K562 (cell line): ENCODE data around the gene PRKAR2B. TPM values are rescaled to one million over a fixed set of nuclear protein-coding genes. Genes with fewer than 3 reads are reported as not detected.
A peak's percentile ranks its signal among the peaks of the same experiment; 100 is the strongest.

Source experiments
- BRF1 ChIP-seq: IDR thresholded peaks from 3 replicates; pipeline ENCODE4 v1.6.1; 2011; ENCODE audit warnings: borderline replicate concordance, mild to moderate bottlenecking; ENCODE audit not compliant: insufficient read length; ENCODE audit errors: extremely low read depth
- CBFA2T3 ChIP-seq: fragments of 450-650 bp; IDR thresholded peaks from 2 replicates; pipeline ENCODE4 v1.6.1; 2017
- GTF2A2 ChIP-seq: IDR thresholded peaks from 2 replicates; pipeline ENCODE4 v1.6.1; 2016; ENCODE audit warnings: mild to moderate bottlenecking, missing genetic modification characterization, missing compliant biosample characterization
- KAT2B ChIP-seq: IDR thresholded peaks from one replicate; pipeline ENCODE4 v1.6.1; 2012; ENCODE audit warnings: low read depth, mild to moderate bottlenecking, control low read depth, inconsistent platforms, low read length, moderate library complexity
- MXI1 ChIP-seq: IDR thresholded peaks from 2 replicates; pipeline ENCODE4 v1.6.1; 2011; ENCODE audit warnings: low read depth, mild to moderate bottlenecking, improper control_type of control experiment, low read length
- NFE2 ChIP-seq: IDR thresholded peaks from 2 replicates; pipeline ENCODE4 v1.6.1; 2014; ENCODE audit warnings: antibody characterized with exemption, low read depth
- PTTG1 ChIP-seq: fragments of 450-650 bp; IDR thresholded peaks from 2 replicates; pipeline ENCODE4 v1.6.1; 2016; ENCODE audit warnings: low read depth, mild to moderate bottlenecking, missing genetic modification characterization, missing compliant biosample characterization
- PURB ChIP-seq: sonication (generic); formaldehyde crosslinking; IDR thresholded peaks from 2 replicates; pipeline ENCODE4 v1.9.0; 2021; ENCODE audit warnings: low read depth, mild to moderate bottlenecking, missing genetic modification reagents
- SRSF7 ChIP-seq: fragments of 200-400 bp; formaldehyde crosslinking; optimal IDR thresholded peaks from 2 replicates; pipeline ENCODE3; 2017; ENCODE audit warnings: mild to moderate bottlenecking, low read depth, low read length
- STAT5B ChIP-seq: fragments of 250-450 bp; sonication (Bioruptor Pico); IDR thresholded peaks from 2 replicates; pipeline ENCODE4 v1.8.0; 2021; ENCODE audit warnings: mild to moderate bottlenecking, inconsistent platforms
- TAF15 ChIP-seq: fragments of 200-400 bp; formaldehyde crosslinking; IDR thresholded peaks from 2 replicates; pipeline ENCODE4 v1.6.1; 2017; ENCODE audit warnings: mild to moderate bottlenecking, low read depth, low read length, moderate library complexity
- TSC22D4 ChIP-seq: fragments of 450-650 bp; IDR thresholded peaks from 2 replicates; pipeline ENCODE4 v1.6.1; 2016; ENCODE audit warnings: missing genetic modification characterization, missing biosample characterization, control low read depth
- USF1 ChIP-seq: sonication (generic); formaldehyde crosslinking; IDR thresholded peaks from 2 replicates; pipeline ENCODE4 v1.9.0; 2022; ENCODE audit warnings: mild to moderate bottlenecking, missing genetic modification reagents
- ZBTB7A ChIP-seq: IDR thresholded peaks from 2 replicates; pipeline ENCODE4 v1.6.1; 2011; ENCODE audit warnings: low read depth, mild to moderate bottlenecking, low read length, moderate library complexity, borderline replicate concordance; ENCODE audit not compliant: control insufficient read depth
- ZC3H11A ChIP-seq: IDR thresholded peaks from 2 replicates; pipeline ENCODE4 v1.6.1; 2012; ENCODE audit warnings: low read depth, low read length, improper control_type of control experiment
- ZFPM2 ChIP-seq: fragments of 250-450 bp; sonication (Bioruptor Pico); IDR thresholded peaks from 2 replicates; pipeline ENCODE4 v1.5.1; 2022; ENCODE audit warnings: mild to moderate bottlenecking
- ZKSCAN8 ChIP-seq: fragments of 200-800 bp; sonication (Bioruptor generic); IDR thresholded peaks from 2 replicates; pipeline ENCODE4 v1.6.1; 2016; ENCODE audit warnings: missing genetic modification characterization, missing compliant biosample characterization
- ZNF699 ChIP-seq: fragments of 250-450 bp; sonication (Bioruptor Pico); IDR thresholded peaks from 2 replicates; pipeline ENCODE4 v1.8.0; 2021; ENCODE audit warnings: mild to moderate bottlenecking, moderate library complexity; ENCODE audit not compliant: insufficient replicate concordance
- polyA plus RNA-seq, 8 experiments: library from polyadenylated mRNA; depleted of rRNA in 4 of 8; stranded (reverse) in 5 of 8; unstranded in 3 of 8; fragments of >200 nt; fragmentation: Nextera tagmentation in 2 of 8; fragmentation: Illumina TruSeq in 1 of 8; extraction: Ambion mirVana in 2 of 8; extraction: Trizol in 1 of 8; gene quantifications; 2 replicates each; pipeline versions ENCODE4 v1.2.1 to v1.2.3, GENCODE V29; 2011 to 2014; ENCODE audit warnings: inconsistent platforms in 1 of 8, missing spikeins in 1 of 8
- total RNA-seq, 7 experiments: library from RNA; depleted of rRNA in 6 of 7; stranded (reverse); fragments of >200 nt in 6 of 7; fragmentation: Illumina TruSeq in 2 of 7; extraction: Trizol in 2 of 7; gene quantifications; 2 replicates each; pipeline versions ENCODE4 v1.2.1 to v1.2.3, GENCODE V29; 2011 to 2021; ENCODE audit warnings: low replicate concordance in 1 of 7
- TF ChIP-seq, protein P1 (sequence below): fragments of 250-450 bp; sonication (Bioruptor Pico); IDR thresholded peaks from 2 replicates; pipeline ENCODE4 v1.5.0; 2021; ENCODE audit warnings: mild to moderate bottlenecking, moderate library complexity
- TF ChIP-seq, protein P2 (sequence below): sonication (generic); formaldehyde crosslinking; IDR thresholded peaks from 2 replicates; pipeline ENCODE4 v1.8.0; 2022; ENCODE audit warnings: mild to moderate bottlenecking, low read depth, missing genetic modification reagents

Gene PRKAR2B
- total and polyA plus RNA-seq, 9 of the 15 experiments (the other 6 are each of a cell fraction or from before 2014, with no cell fraction given) = 59.0 to 173 (median 129) TPM

DNA sequence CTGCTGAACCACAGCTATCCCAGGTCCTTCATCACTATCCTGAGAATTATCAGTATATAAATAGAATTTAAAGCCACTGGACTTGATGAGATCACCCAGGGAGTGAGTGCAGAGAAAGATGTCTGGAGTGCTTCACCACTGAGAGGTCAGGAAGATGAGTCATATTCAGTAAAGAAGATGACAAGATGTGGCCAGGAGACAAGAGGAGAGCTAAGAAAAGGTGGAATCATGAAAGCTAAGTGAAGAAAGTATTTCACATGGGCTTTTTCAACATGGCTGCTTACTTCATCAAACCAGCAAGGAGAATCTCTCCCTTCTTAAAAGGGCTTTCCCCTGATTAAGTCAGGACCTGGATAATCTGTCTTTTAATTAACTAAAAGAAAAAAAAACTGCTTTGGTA is 9.1 kb upstream of the PRKAR2B start (continued):
- TF ChIP-seq SRSF7 (no peak), ZC3H11A (no peak), CBFA2T3 (peak; percentile 92), USF1 (CRISPR knock-in tag) (no peak), ZFPM2 (CRISPR knock-in tag) (no peak), GTF2A2 (tag) (no peak), ZBTB7A (no peak), KAT2B (no peak), TAF15 (no peak), BRF1 (no peak), STAT5B (CRISPR knock-in tag) (no peak), ZKSCAN8 (CRISPR knock-in tag) (no peak), ZNF699 (CRISPR knock-in tag) (no peak), PTTG1 (tag) (no peak), TSC22D4 (tag) (no peak), NFE2 (peak; percentile 76), PURB (CRISPR knock-in tag) (no peak), MXI1 (no peak)
- TF ChIP-seq, protein P1, sequence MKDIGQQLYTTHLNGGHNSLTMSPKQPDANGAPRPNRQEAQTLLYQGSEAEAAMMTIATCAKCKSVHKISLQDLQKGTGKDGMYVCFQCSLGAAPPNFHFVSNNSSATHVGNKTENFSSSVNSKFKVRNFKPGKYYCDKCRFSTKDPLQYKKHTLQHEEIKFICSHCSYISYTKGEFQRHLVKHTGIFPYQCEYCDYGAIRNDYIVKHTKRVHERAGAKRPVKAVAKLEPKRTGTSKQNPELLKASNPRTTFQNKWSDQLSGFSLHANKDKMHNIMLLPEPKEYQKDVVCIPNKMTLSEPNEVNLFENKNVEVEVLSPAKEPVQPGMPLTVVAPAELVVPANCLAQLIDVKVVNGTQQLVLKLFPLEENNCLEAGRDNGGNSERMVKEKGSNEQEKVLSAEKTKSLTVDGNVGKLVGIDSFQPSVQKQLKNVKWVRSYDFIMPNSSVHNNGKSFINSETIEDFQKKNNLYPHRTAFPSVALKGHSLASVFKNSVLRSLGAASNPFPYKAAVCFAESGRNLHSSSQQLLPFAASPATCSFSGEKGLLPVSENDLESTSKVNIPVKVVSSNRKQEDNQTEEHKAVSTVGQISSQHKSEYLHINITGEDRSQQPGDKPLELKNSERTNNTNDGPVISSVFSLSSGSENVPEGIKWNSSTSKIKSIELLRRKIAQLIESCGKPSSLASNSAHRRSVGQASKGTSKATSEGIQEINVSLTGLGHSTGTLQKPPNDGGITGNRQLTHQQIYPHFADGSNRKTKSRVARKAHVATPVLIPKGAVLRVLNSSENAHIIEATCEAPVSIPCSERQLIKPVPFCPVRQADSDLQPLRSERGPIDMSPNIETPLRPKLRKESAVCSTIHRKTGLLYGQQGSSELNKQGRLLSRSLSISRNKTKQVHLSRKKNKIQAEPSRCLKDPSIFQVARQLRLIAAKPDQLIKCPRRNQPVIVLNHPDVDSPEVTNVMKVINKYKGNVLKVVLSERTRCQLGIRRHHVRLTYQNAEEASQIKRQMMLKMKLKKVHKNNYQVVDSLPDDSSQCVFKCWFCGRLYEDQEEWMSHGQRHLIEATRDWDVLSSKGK (CRISPR knock-in tag) = no peak
- TF ChIP-seq, protein P2, sequence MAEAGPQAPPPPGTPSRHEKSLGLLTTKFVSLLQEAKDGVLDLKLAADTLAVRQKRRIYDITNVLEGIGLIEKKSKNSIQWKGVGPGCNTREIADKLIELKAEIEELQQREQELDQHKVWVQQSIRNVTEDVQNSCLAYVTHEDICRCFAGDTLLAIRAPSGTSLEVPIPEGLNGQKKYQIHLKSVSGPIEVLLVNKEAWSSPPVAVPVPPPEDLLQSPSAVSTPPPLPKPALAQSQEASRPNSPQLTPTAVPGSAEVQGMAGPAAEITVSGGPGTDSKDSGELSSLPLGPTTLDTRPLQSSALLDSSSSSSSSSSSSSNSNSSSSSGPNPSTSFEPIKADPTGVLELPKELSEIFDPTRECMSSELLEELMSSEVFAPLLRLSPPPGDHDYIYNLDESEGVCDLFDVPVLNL (CRISPR knock-in tag) = no peak
